Activated CD4-positive, CD25-positive, alpha-beta regulatory T cell (primary cell): Measurements from ENCODE around the gene CAVIN2.
"Not testable (repeated sequence)": the region's sequence is repeated elsewhere in the genome, so short reads cannot be mapped to it uniquely, and the experiment has no call there.

Experiments used
- DNase-seq, 4 experiments: peaks; one replicate each; lab custom pipeline; 2025; lab: John Stamatoyannopoulos, UW

The CAVIN2 gene

DNA sequence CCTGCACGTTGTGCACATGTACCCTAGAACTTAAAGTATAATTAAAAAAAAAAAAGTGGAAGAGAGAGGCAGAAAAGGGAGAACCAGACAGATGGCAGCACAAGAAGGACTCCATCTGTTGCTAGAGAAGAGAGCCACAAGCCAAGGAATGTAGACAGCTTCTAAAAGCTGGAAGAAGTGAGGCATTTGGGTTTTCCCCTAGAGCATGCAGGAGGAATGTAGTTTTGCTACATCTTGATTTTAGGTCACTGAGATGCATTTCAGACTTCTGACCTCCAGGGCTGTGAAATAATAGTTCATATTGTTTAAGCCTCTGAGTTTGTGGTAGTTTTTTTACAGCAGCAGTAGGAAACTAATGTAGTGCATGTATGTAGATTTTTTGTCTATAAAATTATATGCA is 46.0 kb downstream of the CAVIN2 start:
- DNase-seq = no peak

DNA sequence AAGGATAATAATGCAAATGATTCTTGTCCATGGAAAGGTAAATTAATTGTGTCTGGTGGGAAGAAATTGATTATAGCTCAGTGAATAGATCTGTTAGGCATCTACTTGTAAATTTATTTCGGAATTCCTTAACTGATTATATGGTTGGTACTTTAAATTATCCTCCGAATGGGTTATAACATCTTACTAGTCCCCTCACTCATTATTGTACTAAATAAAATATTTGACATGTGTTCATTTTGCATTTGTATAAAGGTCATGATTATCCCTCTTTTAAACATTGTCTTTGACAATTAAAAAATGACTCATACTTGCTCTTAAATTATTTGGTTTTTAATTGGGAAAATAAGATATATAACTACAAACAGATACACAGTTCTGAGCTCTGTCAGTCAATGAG is 47.4 kb downstream of the CAVIN2 start:
- DNase-seq = no peak

DNA sequence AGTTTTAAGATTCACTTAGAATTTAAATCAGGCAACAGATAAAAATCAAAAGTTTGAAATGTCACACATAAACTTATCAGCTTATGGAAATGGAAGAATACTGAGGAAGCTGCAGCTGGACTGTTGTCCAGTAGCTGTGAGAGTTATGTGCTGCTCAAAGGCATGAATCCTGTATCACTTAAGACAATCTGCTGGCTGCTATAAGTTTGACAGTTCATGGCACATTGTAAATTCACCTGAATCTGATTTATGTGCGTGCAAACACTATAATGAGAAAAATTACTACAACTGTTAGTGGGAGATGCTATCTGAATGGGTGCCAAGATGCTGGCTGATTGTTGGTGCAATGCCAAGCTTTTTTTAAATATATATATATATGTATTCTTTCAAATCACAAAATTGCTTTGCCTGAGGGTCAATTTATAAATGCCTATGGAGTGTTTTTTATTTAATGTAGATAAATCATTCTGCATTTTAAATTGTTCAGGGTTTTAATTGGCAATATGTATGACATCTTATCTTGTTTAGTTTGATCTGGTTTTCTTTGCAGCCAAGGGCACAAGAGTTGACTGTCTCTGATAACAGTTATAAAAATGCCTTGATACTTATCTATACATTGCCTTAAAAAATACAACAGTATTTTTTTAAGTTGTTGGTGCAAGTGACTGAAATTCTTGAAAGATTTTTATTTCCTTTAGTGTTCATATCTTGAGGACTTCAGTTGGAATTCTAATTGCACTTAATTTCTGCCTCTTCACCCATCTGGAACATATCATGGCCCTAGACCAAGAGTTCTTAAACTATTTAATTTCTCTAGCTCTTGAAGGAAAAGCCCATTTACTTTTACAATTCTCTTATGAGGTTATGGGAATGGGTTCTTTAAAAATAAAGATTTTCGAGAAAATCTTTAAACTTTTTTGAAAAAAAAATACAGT is 48.7 kb downstream of the CAVIN2 start:
- DNase-seq = no peak

DNA sequence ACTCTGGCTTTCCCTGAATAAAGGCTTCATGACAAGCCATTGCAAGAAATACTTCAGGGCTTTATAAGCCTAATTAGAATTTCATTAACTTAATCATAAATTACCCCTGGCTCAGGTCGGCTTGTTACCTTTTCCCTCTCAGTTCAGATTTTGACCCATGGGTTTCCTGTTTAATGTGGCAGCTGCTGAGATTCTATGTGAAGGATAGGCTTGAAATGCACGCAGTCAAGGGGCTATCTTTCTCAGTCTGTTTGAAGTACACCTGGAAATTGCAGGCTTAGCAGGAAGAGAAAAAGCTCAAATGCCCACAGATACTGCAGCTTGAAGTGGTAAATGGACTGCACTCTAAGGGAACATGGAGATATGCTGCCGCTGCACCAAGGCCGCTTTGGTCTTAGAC is 49.4 kb downstream of the CAVIN2 start:
- no peak for DNase-seq

DNA sequence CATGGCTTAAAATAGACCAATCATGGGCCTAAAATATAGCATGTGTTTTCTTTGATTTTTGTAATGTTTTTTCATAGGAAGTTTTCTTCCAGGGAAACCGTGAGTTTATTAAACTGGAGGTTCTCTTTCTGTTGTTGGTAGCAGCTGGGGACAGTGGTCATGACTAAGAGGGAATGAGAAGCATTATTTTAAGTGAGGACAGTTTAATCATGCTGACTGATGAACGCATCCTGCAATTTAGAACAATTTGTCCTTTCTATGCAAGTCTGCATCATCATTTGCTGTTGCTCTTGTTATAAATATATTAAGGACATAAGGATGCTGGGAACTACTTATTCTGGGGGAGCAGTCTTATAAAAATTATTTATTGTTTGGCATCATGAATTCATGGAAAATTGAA is 51.2 kb downstream of the CAVIN2 start:
- no peak for DNase-seq

DNA sequence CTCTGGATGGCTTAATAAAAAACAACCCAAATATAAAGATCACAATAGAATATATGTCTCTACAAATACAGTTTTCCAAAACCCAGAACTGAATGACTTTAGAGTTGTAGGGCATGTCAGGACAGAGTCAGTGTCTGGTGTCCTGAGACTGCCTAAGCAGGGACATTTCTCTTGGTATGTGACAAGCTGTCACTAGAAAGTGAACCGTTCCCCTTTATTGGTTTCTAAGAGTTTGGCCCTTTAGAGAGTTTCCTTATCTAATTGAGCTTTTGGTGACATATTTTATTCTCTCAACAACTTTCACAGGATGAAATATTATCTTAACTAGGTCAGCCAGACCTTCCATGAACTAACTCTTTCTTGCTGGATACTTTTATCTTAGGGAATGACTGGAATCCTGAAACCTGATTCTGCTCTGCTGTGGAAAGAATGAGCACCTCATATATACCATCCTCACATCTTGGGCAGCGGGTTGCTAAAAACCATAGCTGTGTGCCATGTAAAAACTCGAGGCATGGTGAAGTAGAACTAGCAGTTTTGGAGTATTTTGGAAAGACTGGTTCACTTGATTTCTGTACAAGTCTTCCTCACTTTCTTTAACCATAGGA is 54.8 kb downstream of the CAVIN2 start:
- no peak for DNase-seq

- no peak for DNase-seq
These were observed 56.2 kb downstream of the CAVIN2 start for GRCh38 chr2:191790737-191791136.

DNA sequence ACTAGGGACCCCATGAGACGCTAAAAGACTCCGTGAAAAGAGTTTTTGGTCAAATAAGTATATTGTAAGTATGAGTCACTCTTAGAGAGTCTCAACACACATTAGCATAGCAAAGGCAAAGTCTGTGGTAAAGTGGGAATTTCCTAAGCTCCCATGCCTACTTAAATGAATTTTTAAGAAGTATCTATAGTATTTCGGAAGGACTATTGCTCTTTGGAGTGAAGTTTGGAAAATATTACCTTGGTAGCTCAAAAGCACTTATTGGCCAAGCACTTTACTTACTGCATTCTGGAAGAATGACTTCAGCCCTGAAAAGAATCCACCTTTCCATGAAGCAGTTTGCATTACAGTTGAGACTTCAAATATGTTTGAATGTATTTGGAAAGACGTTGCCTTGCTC is 57.1 kb downstream of the CAVIN2 start:
- no peak for DNase-seq

- no peak for DNase-seq
These were observed 60.2 kb downstream of the CAVIN2 start for GRCh38 chr2:191786694-191787093.

DNA sequence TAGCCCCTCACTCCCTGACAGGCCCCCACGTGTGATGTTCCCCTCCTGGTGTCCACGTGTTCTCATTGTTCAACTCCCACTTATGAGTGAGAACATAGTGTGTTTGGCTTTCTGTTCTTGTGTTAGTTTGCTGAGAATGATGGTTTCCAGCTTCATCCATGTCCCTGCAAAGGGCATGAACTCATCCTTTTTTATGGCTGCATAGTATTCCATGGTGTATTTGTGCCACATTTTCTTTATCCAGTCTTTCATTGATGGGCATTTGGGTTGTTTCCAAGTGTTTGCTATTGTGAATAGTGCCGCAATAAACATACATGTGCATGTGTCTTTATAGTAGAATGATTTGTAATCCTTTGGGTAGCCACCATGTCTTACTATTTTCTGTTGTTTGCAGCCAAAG is 61.2 kb downstream of the CAVIN2 start:
- DNase-seq = not testable (repeated sequence)
